Upper lobe of right lung (tissue), 1 donor: ENCODE measurements around the gene IBA57. TPM values are rescaled to one million over a fixed set of nuclear protein-coding genes. Genes with fewer than 3 reads are reported as not detected.

Source experiments
- ATAC-seq: fragments of 200-7000 bp; cut with Tn5 transposase; one replicate; pipeline ENCODE4 v1.9.1; 2020; ENCODE audit warnings: mild to moderate bottlenecking, moderate library complexity
- DNase-seq: peaks from one replicate; pipeline ENCODE4 v3.0.0-alpha.2; 2020
- H3K27ac ChIP-seq: fragments of 200-600 bp; one replicate; pipeline ENCODE4 v1.8.0; 2022
- H3K27me3 ChIP-seq: fragments of 200-600 bp; one replicate; pipeline ENCODE4 v1.8.0; 2022; ENCODE audit warnings: mild to moderate bottlenecking
- H3K36me3 ChIP-seq: fragments of 200-600 bp; one replicate; pipeline ENCODE4 v1.8.0; 2022
- H3K4me1 ChIP-seq: fragments of 200-600 bp; one replicate; pipeline ENCODE4 v1.8.0; 2022
- H3K4me3 ChIP-seq: fragments of 200-600 bp; one replicate; pipeline ENCODE4 v1.8.0; 2022; ENCODE audit warnings: mild to moderate bottlenecking
- H3K9me3 ChIP-seq: fragments of 200-600 bp; one replicate; pipeline ENCODE4 v1.8.0; 2022
- CTCF ChIP-seq: fragments of 200-600 bp; IDR thresholded peaks from one replicate; pipeline ENCODE4 v1.8.0; 2022; ENCODE audit warnings: antibody characterized with exemption
- intact Hi-C: fragments of 100-400 bp; cut with DNase I; formaldehyde crosslinking; loops from one replicate; pipeline ENCODE4 v1.11.0; 2022
- total RNA-seq: library from RNA; stranded (reverse); fragmentation: NEBNext Ultra II Directional; extraction: Animal tissue kit (Norgen Biotek cat#: 25700); gene quantifications from one replicate; pipeline ENCODE4 v1.2.1, GENCODE V29; 2021
- donor health status: DM: no; HTN: yes; CAD: no; lungs with severe emphysema.

IBA57 gene
- total RNA-seq, 1 donor from 2014 or later = 13.0 TPM

GRCh38 chr1:228146417-228147150 is 19.0 kb upstream of the IBA57 start:
- no peak for TF ChIP-seq CTCF
- Histone ChIP-seq H3K4me1 (peaks cover 63% of the 10 kb centered on the region), H3K27me3 (no peaks in the 10 kb centered on the region), H3K27ac (no peak overlapping the region), H3K36me3 (peaks cover 32% of the 10 kb centered on the region), H3K9me3 (no peaks in the 10 kb centered on the region), H3K4me3 (no peak overlapping the region)
- no peak for DNase-seq
- no peak for ATAC-seq
- intact Hi-C loops = no loop called here

- DNase-seq (no peak), ATAC-seq (no peak)
- no peaks in the 10 kb centered on the region for H3K27me3 ChIP-seq
- H3K9me3 ChIP-seq = no peaks in the 10 kb centered on the region
- no peak for TF ChIP-seq CTCF
- no peak overlapping the region for H3K4me3 ChIP-seq
- peaks cover 32% of the 10 kb centered on the region for H3K36me3 ChIP-seq
- H3K4me1 ChIP-seq = peaks cover 62% of the 10 kb centered on the region
- H3K27ac ChIP-seq = peak overlapping the region; percentile 82
- intact Hi-C loops = no loop called here
Measured at GRCh38 chr1:228147151-228147693, 18.4 kb upstream of the IBA57 start.

GRCh38 chr1:228147768-228148167 is 17.8 kb upstream of the IBA57 start:
- Histone ChIP-seq H3K4me1 (peaks cover 56% of the 10 kb centered on the region), H3K36me3 (peaks cover 32% of the 10 kb centered on the region), H3K27ac (peak overlapping the region; percentile 82), H3K4me3 (no peak overlapping the region), H3K27me3 (no peaks in the 10 kb centered on the region), H3K9me3 (no peaks in the 10 kb centered on the region)
- no peak for TF ChIP-seq CTCF
- intact Hi-C loops = no loop called here
- no peak for ATAC-seq
- DNase-seq = no peak

GRCh38 chr1:228148196-228148861 is 17.3 kb upstream of the IBA57 start:
- Histone ChIP-seq H3K4me3 (no peak overlapping the region), H3K4me1 (peaks cover 51% of the 10 kb centered on the region), H3K27me3 (no peaks in the 10 kb centered on the region), H3K36me3 (peaks cover 32% of the 10 kb centered on the region), H3K9me3 (no peaks in the 10 kb centered on the region), H3K27ac (peak overlapping the region; percentile 82)
- TF ChIP-seq CTCF = no peak
- intact Hi-C loops = no loop called here
- ATAC-seq (no peak), DNase-seq (no peak)

DNA sequence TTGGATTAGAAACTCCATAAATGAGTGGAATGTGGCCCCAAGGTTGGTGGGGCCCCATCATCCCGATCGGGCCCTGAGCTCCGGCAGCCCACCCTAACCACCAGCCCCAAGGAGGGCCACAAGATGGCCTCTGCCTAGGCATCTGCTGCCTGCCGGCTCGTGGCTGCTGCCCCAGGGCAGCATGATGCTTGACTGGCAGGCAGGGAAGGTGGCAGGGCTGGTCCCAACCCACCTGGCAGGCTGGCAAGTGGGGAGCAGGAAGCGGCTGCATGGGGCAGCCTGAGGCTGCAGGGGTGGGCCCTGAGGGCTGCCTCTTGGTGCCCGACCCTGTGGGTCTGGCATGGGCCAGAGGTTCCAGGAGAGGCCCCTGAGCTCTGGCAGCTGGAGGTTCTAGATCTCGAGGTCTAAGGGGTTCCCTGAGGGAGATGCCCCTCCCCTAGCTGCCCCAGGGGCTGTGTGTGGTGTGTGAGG is 16.6 kb upstream of the IBA57 start:
- H3K36me3 ChIP-seq = peaks cover 32% of the 10 kb centered on the region
- no peak for TF ChIP-seq CTCF
- ATAC-seq (no peak), DNase-seq (peak; percentile 49)
- peaks cover 44% of the 10 kb centered on the region for H3K4me1 ChIP-seq
- no peak overlapping the region for H3K4me3 ChIP-seq
- no peaks in the 10 kb centered on the region for H3K9me3 ChIP-seq
- intact Hi-C loops = no loop called here
- no peaks in the 10 kb centered on the region for H3K27me3 ChIP-seq
- peak overlapping the region; percentile 82 for H3K27ac ChIP-seq
